Muscle of arm (tissue), 12 donors: Measurements from ENCODE around the gene P2RX6. TPM values are rescaled to one million over a fixed set of nuclear protein-coding genes. Genes with fewer than 3 reads are reported as not detected.

ENCODE experiments used
- DNase-seq: peaks from one replicate; pipeline ENCODE4 v3.0.0-alpha.2; 2013
- polyA plus RNA-seq, 12 donors: library from polyadenylated mRNA; unstranded; fragments of 120-200 nt; gene quantifications; one replicate each; pipeline ENCODE4 v1.2.1, GENCODE V29; 2013; ENCODE audit not compliant: insufficient read length in 12 of 12

The P2RX6 gene
- polyA plus RNA-seq, 12 donors = 8.9 to 26.8 (median 18.3) TPM; not detected in 1

DNA sequence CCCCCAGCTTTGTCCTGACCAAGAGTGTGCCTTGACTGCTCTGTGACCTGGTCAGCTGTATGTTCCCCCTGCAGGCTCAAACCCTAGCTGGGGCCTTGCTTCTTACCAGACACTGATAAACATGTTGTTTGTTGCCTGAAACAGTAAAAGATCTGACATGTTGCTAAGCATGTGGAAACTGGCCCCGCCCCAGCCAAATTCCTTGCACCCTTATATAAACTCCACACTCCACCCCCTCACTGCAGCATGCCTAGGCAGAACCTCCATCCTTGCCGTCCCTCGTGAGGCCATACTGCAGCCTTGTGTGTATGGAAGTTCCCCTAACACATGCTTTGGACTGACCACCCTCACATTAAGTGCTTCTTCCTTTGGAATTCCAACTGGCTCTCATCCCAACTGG, 58.1 kb downstream of the P2RX6 start:
- DNase-seq = no peak

DNA sequence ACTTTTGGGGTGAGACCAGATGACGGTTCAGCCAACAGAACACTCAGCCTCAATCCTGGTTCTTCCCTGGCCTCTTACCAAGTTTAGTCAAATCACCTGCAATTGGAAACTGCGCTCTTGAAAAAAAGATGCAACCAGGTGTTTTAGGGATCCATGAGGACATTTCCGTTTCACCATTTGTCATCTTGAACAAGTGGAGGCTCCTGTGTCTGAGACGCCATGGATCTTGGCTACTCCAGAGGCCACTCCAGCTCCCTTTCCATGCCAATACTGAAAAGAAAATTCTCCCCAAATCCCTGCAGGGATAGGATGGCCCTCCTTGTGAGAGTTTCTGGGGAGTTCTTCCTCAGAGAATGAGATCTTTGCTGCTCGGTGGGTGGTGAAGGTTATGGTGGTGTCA, 58.5 kb downstream of the P2RX6 start:
- no peak for DNase-seq

DNA sequence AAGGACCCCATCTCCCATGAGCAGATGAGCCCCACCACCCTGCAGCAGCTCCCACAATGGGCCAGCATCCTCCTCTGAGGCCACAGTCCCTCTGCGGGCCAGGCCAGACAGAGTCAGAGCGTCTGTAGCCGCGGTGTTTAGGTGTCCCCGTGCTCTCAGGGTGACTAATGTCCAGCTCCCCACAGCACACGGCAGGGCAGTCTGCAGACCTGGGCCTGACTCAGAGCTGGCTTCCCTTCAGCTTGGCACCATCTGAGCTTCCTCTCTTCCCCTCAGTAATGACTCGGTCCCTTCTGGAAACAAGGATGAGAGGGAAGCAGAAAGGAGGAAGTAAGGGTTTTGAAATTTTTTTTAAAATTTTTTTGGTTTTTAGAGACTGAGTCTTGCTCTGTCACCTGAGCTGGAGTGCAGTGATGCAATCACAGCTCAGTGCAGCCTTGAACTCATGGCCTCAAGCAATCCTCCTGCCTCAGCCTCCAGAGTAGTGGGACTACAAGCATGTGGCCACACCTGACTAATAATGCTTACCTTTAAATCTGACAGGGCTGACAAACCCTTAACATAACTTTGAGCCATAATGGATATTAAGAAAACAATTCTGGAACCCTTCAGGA, 59.2 kb downstream of the P2RX6 start:
- no peak for DNase-seq

DNA sequence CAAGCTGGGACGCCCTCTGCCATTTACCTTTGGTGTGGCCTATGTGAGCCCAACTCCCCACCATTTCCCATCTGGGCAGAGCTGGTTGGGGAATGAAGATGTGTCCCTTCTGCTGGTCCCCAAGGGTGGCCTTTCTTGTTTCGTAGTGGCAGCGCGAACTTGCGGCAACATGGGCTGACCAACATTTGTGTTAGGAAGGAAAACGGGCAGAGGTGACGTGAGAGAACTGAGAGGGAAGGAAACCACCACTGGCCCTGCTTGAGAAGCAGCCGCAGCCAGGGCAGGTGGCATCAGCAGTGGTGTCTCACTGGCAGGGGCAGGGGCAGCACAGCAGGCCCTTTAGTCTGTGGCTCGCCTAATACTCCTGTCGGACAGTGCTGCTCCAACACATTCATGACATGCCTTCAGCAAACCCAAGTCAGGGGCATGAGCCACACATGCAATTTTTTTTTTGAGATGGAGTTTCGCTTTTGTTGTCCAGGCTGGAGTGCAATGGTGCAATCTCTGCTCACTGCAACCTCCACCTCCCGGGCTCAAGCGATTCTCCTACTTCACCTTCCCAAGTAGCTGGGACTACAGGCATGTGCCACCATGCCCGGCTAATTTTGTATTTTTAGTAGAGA, 60.7 kb downstream of the P2RX6 start:
- DNase-seq = no peak

DNA sequence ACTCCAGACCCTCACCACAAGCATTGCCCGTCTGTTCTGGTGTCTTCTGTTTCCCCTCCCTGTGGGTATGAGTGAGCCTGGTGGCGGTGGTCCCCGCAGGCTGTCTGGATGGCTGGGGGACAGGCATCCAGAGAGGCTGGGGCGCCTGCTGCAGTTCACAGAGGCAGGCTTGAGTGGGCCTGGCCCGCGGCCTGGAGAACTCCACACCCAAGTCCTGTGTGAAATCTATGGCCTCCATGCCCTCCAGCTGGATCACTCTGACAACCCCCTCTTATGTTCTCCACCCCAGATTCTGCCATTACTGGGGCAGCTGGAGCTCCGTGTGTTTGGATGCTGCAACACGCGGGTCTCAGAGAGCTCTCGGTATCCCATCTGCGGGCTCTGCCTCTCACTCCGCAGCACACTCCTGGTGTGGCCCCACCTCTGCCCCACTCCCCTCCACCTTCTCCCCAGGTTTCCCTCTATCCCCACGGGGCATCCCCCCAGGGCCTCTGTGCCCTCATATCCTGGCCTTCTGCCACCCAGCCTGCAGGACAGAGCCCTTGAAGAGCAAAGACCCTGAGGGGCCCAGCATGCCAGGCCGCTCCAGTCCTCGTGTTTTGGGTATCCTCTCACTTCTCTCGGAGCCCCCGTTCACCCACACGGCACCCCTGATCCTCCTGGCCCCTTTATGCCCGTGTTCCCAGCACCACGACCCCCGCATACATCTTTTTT, 62.1 kb downstream of the P2RX6 start:
- no peak for DNase-seq

Other genes with a start within 250 kb of the P2RX6 start
- 1 to 10 TPM in 1 of 12 donors, under 1 TPM in 7, not detected in 4; 0.06 to 2.2 (median 0.22) TPM for gene SERPIND1, start 241.1 kb upstream of the P2RX6 start, polyA plus RNA-seq
- 10 to 100 TPM in 11 of 12 donors, not detected in 1; 27.8 to 52.1 (median 31.0) TPM for gene PI4KA, start 156.4 kb upstream of the P2RX6 start, polyA plus RNA-seq
- 100 to 1,000 TPM in 1 of 12 donors, 10 to 100 TPM in 11; 22.7 to 131 (median 27.9) TPM for gene SNAP29, start 156.2 kb upstream of the P2RX6 start, polyA plus RNA-seq
- 10 to 100 TPM in 11 of 12 donors, not detected in 1; 44.7 to 57.0 (median 51.8) TPM for gene CRKL, start 97.8 kb upstream of the P2RX6 start, polyA plus RNA-seq
- gene AIFM3, start 47.9 kb upstream of the P2RX6 start, polyA plus RNA-seq = under 1 TPM in 10 of 12 donors, not detected in 2; 0.19 to 0.65 (median 0.42) TPM
- gene LZTR1, start 32.9 kb upstream of the P2RX6 start, polyA plus RNA-seq = 10 to 100 TPM in 11 of 12 donors, not detected in 1; 30.9 to 59.6 (median 34.9) TPM
- 10 to 100 TPM in 11 of 12 donors, not detected in 1; 11.2 to 20.3 (median 14.9) TPM for gene THAP7, start 13.0 kb upstream of the P2RX6 start, polyA plus RNA-seq
- 1 to 10 TPM in 7 of 12 donors, under 1 TPM in 3, not detected in 2; 0.67 to 4.1 (median 1.4) TPM for gene SLC7A4, start 17.4 kb downstream of the P2RX6 start, polyA plus RNA-seq
- under 1 TPM in 10 of 12 donors, not detected in 2; 0.05 to 0.48 (median 0.17) TPM for gene LRRC74B, start 30.8 kb downstream of the P2RX6 start, polyA plus RNA-seq